Esophagus muscularis mucosa (tissue), 4 donors: ENCODE results near the gene RCE1. TPM values are rescaled to one million over a fixed set of nuclear protein-coding genes. Genes with fewer than 3 reads are reported as not detected.
A peak's percentile ranks its signal among the peaks of the same experiment; 100 is the strongest.

Source experiments
- DNase-seq: peaks from one replicate; pipeline ENCODE4 v3.0.0-alpha.2; 2017; ENCODE audit errors: extremely low spot score
- H3K27ac ChIP-seq, 4 donors: fragments of 200-600 bp; sonication (generic); replicated peaks in 1 of 4; 1 replicate in 3 of 4; 2 replicates in 1 of 4; pipeline ENCODE4 v1.5.1; 2016 to 2019; ENCODE audit warnings: mild to moderate bottlenecking in 1 of 4
- H3K27me3 ChIP-seq, 4 donors: fragments of 200-600 bp; sonication (generic); one replicate each; pipeline versions ENCODE4 v1.5.1 to v1.6.0; 2016 to 2019
- H3K36me3 ChIP-seq, 4 donors: fragments of 200-600 bp; sonication (generic); one replicate each; pipeline ENCODE4 v1.5.1; 2016 to 2019
- H3K4me1 ChIP-seq, 4 donors: fragments of 200-600 bp; sonication (generic); one replicate each; pipeline ENCODE4 v1.5.1; 2016 to 2019
- H3K4me3 ChIP-seq, 4 donors: fragments of 200-600 bp; sonication (generic); 1 replicate in 2 of 4; 2 replicates in 2 of 4; pipeline ENCODE4 v1.5.1; 2016 to 2019; ENCODE audit warnings: mild to moderate bottlenecking in 4 of 4, moderate library complexity in 1 of 4
- H3K9me3 ChIP-seq, 4 donors: fragments of 200-600 bp; sonication (generic); 1 replicate in 3 of 4; 2 replicates in 1 of 4; pipeline ENCODE4 v1.5.1; 2016 to 2019
- CTCF ChIP-seq, 3 experiments: fragments of 200-600 bp in 2 of 3; fragments of 450-650 bp in 1 of 3; sonication (generic) in 2 of 3; IDR thresholded peaks; one replicate each; pipeline ENCODE4 v1.5.1; 2017 to 2019; ENCODE audit warnings: antibody characterized with exemption in 3 of 3, mild to moderate bottlenecking in 2 of 3, moderate library complexity in 1 of 3
- EP300 ChIP-seq: sonication (generic); formaldehyde crosslinking; IDR thresholded peaks from one replicate; pipeline ENCODE4 v1.6.1; 2017; ENCODE audit warnings: antibody characterized with exemption
- POLR2A ChIP-seq: fragments of 450-650 bp; IDR thresholded peaks from one replicate; pipeline ENCODE4 v1.6.1; 2017; ENCODE audit warnings: antibody characterized with exemption, moderate library complexity, mild to moderate bottlenecking, low read depth
- POLR2AphosphoS5 ChIP-seq, 2 donors: sonication (generic); formaldehyde crosslinking; IDR thresholded peaks; one replicate each; pipeline ENCODE4 v1.6.1; 2017; ENCODE audit warnings: antibody characterized with exemption in 2 of 2
- WGBS: methylation state at CpG from one replicate; pipeline ENCODE4 v1.1.5; 2018; 5-methylcytosine and 5-hydroxymethylcytosine counted together
- intact Hi-C: fragments of 100-400 bp; cut with DNase I; formaldehyde crosslinking; loops from one replicate; pipeline ENCODE4 v1.15.1; 2023
- total RNA-seq, 4 donors: library from RNA; depleted of rRNA; stranded (reverse); fragments of >200 nt; gene quantifications; one replicate each; pipeline versions ENCODE4 v1.1.0 to v1.2.1, GENCODE V29; 2016

RCE1 gene
- total RNA-seq, 4 donors from 2014 or later = 8.7 to 18.2 (median 13.0) TPM

DNA sequence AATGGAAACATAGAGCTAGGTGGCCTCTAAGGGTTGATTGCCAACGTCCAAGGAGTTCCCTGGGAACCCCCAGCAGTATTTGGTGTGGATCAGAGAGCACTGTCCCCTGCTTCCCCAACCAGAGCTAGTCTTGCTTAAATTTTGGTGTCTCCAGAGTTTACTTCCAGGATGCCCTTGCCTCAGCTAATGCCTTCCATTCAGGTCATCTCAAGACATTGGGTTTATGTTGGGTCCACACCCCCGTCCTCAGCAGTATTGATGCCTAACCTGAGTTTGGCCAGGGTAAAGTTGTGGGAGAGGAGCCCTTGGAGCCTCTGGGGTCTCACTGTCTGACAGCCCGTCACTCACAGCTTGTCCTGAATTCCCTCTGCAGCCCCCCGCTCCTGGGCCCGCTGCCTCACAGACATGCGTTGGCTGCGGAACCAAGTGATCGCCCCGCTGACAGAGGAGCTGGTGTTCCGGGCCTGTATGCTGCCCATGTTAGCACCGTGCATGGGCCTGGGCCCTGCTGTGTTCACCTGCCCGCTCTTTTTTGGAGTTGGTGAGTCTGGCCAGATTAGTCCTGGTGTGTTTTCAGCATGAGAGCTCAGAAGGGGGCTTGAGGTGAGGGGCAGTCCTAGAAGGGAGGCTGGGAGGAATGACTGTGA, 1.4 kb downstream of the RCE1 start:
- H3K27ac ChIP-seq = peak overlapping the region in 2 of 4 donors; percentile 98 to 100
- peak overlapping the region in 3 of 4 donors; percentile 98 to 100 (median 99) for H3K4me3 ChIP-seq
- no peak for DNase-seq
- H3K27me3 ChIP-seq = no peaks in the 10 kb centered on the region
- peaks cover 25 to 43% (median 40%) of the 10 kb centered on the region in 4 donors for H3K4me1 ChIP-seq
- intact Hi-C loops = loop anchor here (10.0 kb wide), 2 partner anchors 110 to 280 kb away; partner anchors contain the start of genes CTSF and PC
- H3K36me3 ChIP-seq = peaks cover 11 to 55% (median 45%) of the 10 kb centered on the region in 4 donors
- WGBS = 88% methylated on average over 11 of the region's 12 CpGs
- no peak for TF ChIP-seq EP300
- TF ChIP-seq POLR2AphosphoS5 (IDR thresholded peaks at IDR 0.05) = no peak
- TF ChIP-seq CTCF (IDR thresholded peaks at IDR 0.05) = no peak
- no peak for TF ChIP-seq POLR2A
- peaks cover 0 to 3% (median 0%) of the 10 kb centered on the region in 4 donors for H3K9me3 ChIP-seq

GRCh38 chr11:66845143-66845875, 2.1 kb downstream of the RCE1 start:
- intact Hi-C loops = loop anchor here (10.0 kb wide), 2 partner anchors 109 to 281 kb away; partner anchors contain the start of genes CTSF and PC
- 86% methylated on average over 15 of the region's 15 CpGs for WGBS
- H3K27me3 ChIP-seq = no peaks in the 10 kb centered on the region
- DNase-seq = no peak
- TF ChIP-seq CTCF (IDR thresholded peaks at IDR 0.05) (no peak), POLR2AphosphoS5 (IDR thresholded peaks at IDR 0.05) (no peak)
- H3K4me3 ChIP-seq = no peak overlapping the region
- H3K4me1 ChIP-seq = peaks cover 25 to 39% (median 39%) of the 10 kb centered on the region in 4 donors
- H3K36me3 ChIP-seq = peaks cover 11 to 56% (median 45%) of the 10 kb centered on the region in 4 donors
- peaks cover 0 to 3% (median 0%) of the 10 kb centered on the region in 4 donors for H3K9me3 ChIP-seq
- no peak overlapping the region for H3K27ac ChIP-seq

DNA sequence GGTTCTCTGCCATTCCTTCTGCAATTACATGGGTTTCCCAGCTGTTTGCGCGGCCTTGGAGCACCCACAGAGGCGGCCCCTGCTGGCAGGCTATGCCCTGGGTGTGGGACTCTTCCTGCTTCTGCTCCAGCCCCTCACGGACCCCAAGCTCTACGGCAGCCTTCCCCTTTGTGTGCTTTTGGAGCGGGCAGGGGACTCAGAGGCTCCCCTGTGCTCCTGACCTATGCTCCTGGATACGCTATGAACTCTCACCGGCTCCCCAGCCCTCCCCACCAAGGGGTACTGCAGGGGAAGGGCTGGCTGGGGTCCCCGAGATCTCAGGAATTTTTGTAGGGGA, 2.6 kb downstream of the RCE1 start:
- Histone ChIP-seq H3K27ac (no peak overlapping the region), H3K4me3 (no peak overlapping the region), H3K36me3 (peaks cover 11 to 59% (median 45%) of the 10 kb centered on the region in 4 donors), H3K4me1 (peaks cover 25 to 39% (median 33%) of the 10 kb centered on the region in 4 donors), H3K9me3 (peaks cover 0 to 3% (median 0%) of the 10 kb centered on the region in 4 donors), H3K27me3 (no peaks in the 10 kb centered on the region)
- intact Hi-C loops = loop anchor here (10.0 kb wide), 2 partner anchors 109 to 281 kb away; partner anchors contain the start of genes CTSF and PC
- WGBS = 74% methylated on average over 6 of the region's 9 CpGs
- TF ChIP-seq POLR2AphosphoS5 (IDR thresholded peaks at IDR 0.05) (no peak), EP300 (no peak), POLR2A (no peak), CTCF (IDR thresholded peaks at IDR 0.05) (no peak)
- DNase-seq = no peak

DNA sequence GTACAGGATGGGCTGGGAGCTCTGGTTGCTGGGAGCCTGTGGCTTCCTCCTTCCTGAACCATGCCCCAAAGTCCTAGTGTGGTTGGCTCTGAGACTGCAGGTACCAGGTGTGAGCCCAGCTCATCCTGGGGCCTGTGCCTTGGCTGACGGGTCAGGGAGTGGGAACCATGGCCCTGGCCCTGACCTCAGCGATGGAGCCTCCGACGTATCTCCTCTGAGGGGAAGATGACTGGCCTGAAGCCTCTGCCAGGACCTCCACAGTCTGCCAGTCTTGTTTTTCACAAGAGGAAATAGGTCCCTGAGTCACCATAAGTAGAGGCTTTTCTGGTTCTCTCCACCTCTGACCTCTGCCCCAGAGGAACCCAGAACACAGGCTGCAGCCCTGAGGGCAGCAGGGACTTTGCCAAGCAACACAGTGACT, 3.4 kb downstream of the RCE1 start:
- Histone ChIP-seq H3K27me3 (no peaks in the 10 kb centered on the region), H3K4me1 (peaks cover 21 to 31% (median 26%) of the 10 kb centered on the region in 4 donors), H3K9me3 (peaks cover 0 to 3% (median 0%) of the 10 kb centered on the region in 4 donors), H3K36me3 (peaks cover 11 to 59% (median 45%) of the 10 kb centered on the region in 4 donors), H3K4me3 (no peak overlapping the region), H3K27ac (no peak overlapping the region)
- DNase-seq = no peak
- TF ChIP-seq CTCF (IDR thresholded peaks at IDR 0.05) = no peak
- no peak for TF ChIP-seq POLR2AphosphoS5 (IDR thresholded peaks at IDR 0.05)
- no peak for TF ChIP-seq POLR2A
- TF ChIP-seq EP300 = no peak
- WGBS = 93% methylated on average over 3 of the region's 4 CpGs
- intact Hi-C loops = loop anchor here (10.0 kb wide), 2 partner anchors 108 to 282 kb away; partner anchors contain the start of genes CTSF and PC
